Panc1 (cell line): Measurements from ENCODE around the gene FRMD1. TPM values are rescaled to one million over a fixed set of nuclear protein-coding genes. Genes with fewer than 3 reads are reported as not detected.

Experiments used
- ATAC-seq: fragments of 200-7000 bp; cut with Tn5 transposase; 2 replicates; pipeline ENCODE4 v1.9.1; 2020; ENCODE audit warnings: mild to moderate bottlenecking, moderate library complexity
- BruUV-seq: library from RNA; stranded (reverse); fragments of 400-500 nt; replicated peaks from 2 replicates; lab custom pipeline; 2021; lab: Mats Ljungman, UMichigan
- CTCF ChIA-PET: fragments of 300-600 bp; sonication (Branson Sonifier 250); formaldehyde crosslinking; loops from one replicate; lab custom pipeline; 2022; ENCODE audit warnings: antibody characterized with exemption; lab: Charles Lee
- POLR2A ChIA-PET: fragments of 300-600 bp; sonication (Branson Sonifier 250); formaldehyde crosslinking; loops from one replicate; lab custom pipeline; 2022; ENCODE audit warnings: antibody characterized with exemption; lab: Charles Lee
- DNase-seq: peaks from one replicate; pipeline ENCODE4 v3.0.0-alpha.2; 2010; ENCODE audit warnings: low read depth, low spot score
- H3K27ac ChIP-seq: 2 replicates; pipeline ENCODE4 v1.5.1; 2011; ENCODE audit warnings: mild to moderate bottlenecking, low read length, inconsistent platforms
- H3K27me3 ChIP-seq: fragments of 200-500 bp; sonication (Bioruptor generic); 2 replicates; pipeline ENCODE4 v1.6.0; 2014; ENCODE audit warnings: low read length, inconsistent platforms; ENCODE audit not compliant: control insufficient read depth, insufficient read depth
- H3K36me3 ChIP-seq: fragments of 200-500 bp; sonication (Bioruptor generic); 2 replicates; pipeline ENCODE4 v1.5.1; 2014; ENCODE audit warnings: inconsistent platforms, mild to moderate bottlenecking, low read length, moderate library complexity; ENCODE audit not compliant: control insufficient read depth, insufficient read depth
- H3K4me1 ChIP-seq: 2 replicates; pipeline ENCODE4 v1.5.1; 2011; ENCODE audit warnings: inconsistent platforms, mild to moderate bottlenecking, low read length, moderate library complexity; ENCODE audit not compliant: control insufficient read depth, insufficient read depth
- H3K4me3 ChIP-seq, 2 experiments: 2 replicates each; pipeline ENCODE4 v1.5.1; 2011 to 2012; ENCODE audit warnings: low read depth in 2 of 2, low read length in 2 of 2, mild to moderate bottlenecking in 2 of 2, inconsistent platforms in 1 of 2, moderate library complexity in 1 of 2
- H3K9me3 ChIP-seq: fragments of 200-500 bp; sonication (Bioruptor generic); 2 replicates; pipeline ENCODE4 v1.5.1; 2014; ENCODE audit warnings: low read depth, mild to moderate bottlenecking, inconsistent platforms, low read length, moderate library complexity; ENCODE audit not compliant: control insufficient read depth, insufficient read depth
- CTCF ChIP-seq: fragments of 450-650 bp; IDR thresholded peaks from 2 replicates; pipeline ENCODE4 v1.5.1; 2017; ENCODE audit warnings: mild to moderate bottlenecking
- POLR2AphosphoS5 ChIP-seq: IDR thresholded peaks from 2 replicates; pipeline ENCODE4 v1.6.1; 2012; ENCODE audit warnings: mild to moderate bottlenecking, low read depth, low read length, moderate library complexity
- REST ChIP-seq, 2 experiments: IDR thresholded peaks; 2 replicates each; pipeline ENCODE4 v1.6.1; 2011 to 2012; ENCODE audit warnings: low read depth in 2 of 2, control low read depth in 1 of 2, low read length in 1 of 2, mild to moderate bottlenecking in 1 of 2, moderate library complexity in 1 of 2; ENCODE audit not compliant: insufficient read depth in 1 of 2
- SIN3A ChIP-seq: IDR thresholded peaks from 2 replicates; pipeline ENCODE4 v1.6.1; 2012; ENCODE audit warnings: low read depth, mild to moderate bottlenecking, low read length, moderate library complexity, borderline replicate concordance; ENCODE audit not compliant: insufficient read depth
- TCF7L2 ChIP-seq: IDR thresholded peaks from 2 replicates; pipeline ENCODE4 v1.6.1; 2011; ENCODE audit warnings: mild to moderate bottlenecking, low read depth, low read length, inconsistent platforms
- in situ Hi-C: cut with HindIII; loops from 2 replicates; pipeline ENCODE4 v1.10.0; 2016; ENCODE audit warnings: low sequenced_read_pairs, low pct_unique_long_range_greater_than_20kb
- intact Hi-C: fragments of 100-400 bp; cut with micrococcal nuclease; formaldehyde crosslinking; loops from one replicate; pipeline ENCODE4 v1.10.0; 2022; ENCODE audit not compliant: unreplicated experiment
- total RNA-seq: library from RNA; stranded (reverse); gene quantifications from one replicate; pipeline ENCODE4 v1.2.1, GENCODE V29; 2021; ENCODE audit not compliant: unreplicated experiment

Gene FRMD1
- total RNA-seq, 1 experiment from 2014 or later, result 0.15 TPM

GRCh38 chr6:168018664-168019063 lies 60.3 kb downstream of the FRMD1 start:
- Histone ChIP-seq H3K4me3 (no peak overlapping the region), H3K36me3 (no peaks in the 10 kb centered on the region), H3K9me3 (no peaks in the 10 kb centered on the region), H3K4me1 (peaks cover 13% of the 10 kb centered on the region), H3K27me3 (no peaks in the 10 kb centered on the region), H3K27ac (no peak overlapping the region)
- ChIA-PET CTCF (no interaction called here), POLR2A (no interaction called here)
- intact Hi-C loops, result no loop called here
- DNase-seq (no peak), ATAC-seq (no peak)
- BruUV-seq, result no TSS peak
- in situ Hi-C loops, result no loop called here
- TF ChIP-seq SIN3A, result no peak

- in situ Hi-C loops (no loop called here), intact Hi-C loops (no loop called here)
- H3K4me1 ChIP-seq, result peaks cover 8% of the 10 kb centered on the region
- H3K27ac ChIP-seq, result no peak overlapping the region
- TF ChIP-seq SIN3A, result no peak
- TF ChIP-seq CTCF, result no peak
- TF ChIP-seq REST (IDR thresholded peaks at IDR 0.05; ENCODE audit: insufficient read depth in 1 of 2, low read depth in 2 of 2, low read length in 1 of 2), result no peak
- no peak for TF ChIP-seq POLR2AphosphoS5
- TF ChIP-seq TCF7L2, result no peak
- no peaks in the 10 kb centered on the region for H3K9me3 ChIP-seq
- no peak overlapping the region for H3K4me3 ChIP-seq
- no peaks in the 10 kb centered on the region for H3K36me3 ChIP-seq
- H3K27me3 ChIP-seq, result no peaks in the 10 kb centered on the region
- no TSS peak for BruUV-seq
- DNase-seq (no peak), ATAC-seq (no peak)
- POLR2A ChIA-PET, result no interaction called here
- CTCF ChIA-PET, result no interaction called here
Observed at GRCh38 chr6:168017629-168018028, 61.4 kb downstream of the FRMD1 start.

GRCh38 chr6:168016721-168017525 lies 62.1 kb downstream of the FRMD1 start:
- Histone ChIP-seq H3K36me3 (no peaks in the 10 kb centered on the region), H3K9me3 (peaks cover 5% of the 10 kb centered on the region; the same call in 1 of the 2 replicates), H3K27me3 (no peaks in the 10 kb centered on the region), H3K4me3 (no peak overlapping the region), H3K27ac (no peak overlapping the region), H3K4me1 (peaks cover 3% of the 10 kb centered on the region; the same call in 1 of the 2 replicates)
- intact Hi-C loops (no loop called here), in situ Hi-C loops (no loop called here)
- no TSS peak for BruUV-seq
- TF ChIP-seq REST (IDR thresholded peaks at IDR 0.05; ENCODE audit: insufficient read depth in 1 of 2, low read depth in 2 of 2, low read length in 1 of 2) (no peak), CTCF (no peak), SIN3A (no peak), TCF7L2 (no peak), POLR2AphosphoS5 (no peak)
- no peak for ATAC-seq
- DNase-seq, result no peak
- CTCF ChIA-PET, result no interaction called here
- POLR2A ChIA-PET, result no interaction called here
